DND-41 (cell line): Measurements from ENCODE around the gene SYNJ1.
A peak's percentile ranks its signal among the peaks of the same experiment; 100 is the strongest.
"Not testable (repeated sequence)": the region's sequence is repeated elsewhere in the genome, so short reads cannot be mapped to it uniquely, and the experiment has no call there.

Experiments used
- ATAC-seq: fragments of 200-7000 bp; cut with Tn5 transposase; 3 replicates; pipeline ENCODE4 v1.9.1; 2021; ENCODE audit warnings: low read depth; ENCODE audit not compliant: insufficient read depth
- DNase-seq: peaks from one replicate; pipeline ENCODE4 v3.0.0-alpha.2; 2020
- H2AFZ ChIP-seq: 2 replicates; pipeline ENCODE4 v1.6.0; 2012; ENCODE audit warnings: low read depth, low read length
- H3K27ac ChIP-seq: 2 replicates; pipeline ENCODE4 v1.5.1; 2012; ENCODE audit warnings: low read length, inconsistent platforms
- H3K27me3 ChIP-seq: fragments of 200-600 bp; sonication (generic); 2 replicates; pipeline ENCODE4 v1.6.0; 2012; ENCODE audit warnings: low read length, mild to moderate bottlenecking, inconsistent platforms; ENCODE audit not compliant: insufficient read depth, poor library complexity
- H3K36me3 ChIP-seq: 2 replicates; pipeline ENCODE4 v1.5.1; 2012; ENCODE audit warnings: low read length, inconsistent platforms; ENCODE audit not compliant: insufficient read depth
- H3K4me1 ChIP-seq: 2 replicates; pipeline ENCODE4 v1.5.1; 2012; ENCODE audit warnings: mild to moderate bottlenecking, low read length; ENCODE audit not compliant: insufficient read depth
- H3K4me2 ChIP-seq: 2 replicates; pipeline ENCODE4 v1.6.0; 2012; ENCODE audit warnings: mild to moderate bottlenecking, moderate library complexity, low read length, inconsistent platforms; ENCODE audit not compliant: insufficient read depth
- H3K4me3 ChIP-seq, 2 experiments: fragments of 200-600 bp in 1 of 2; shearing (Covaris generic) in 1 of 2; 2 replicates each; pipeline ENCODE4 v1.5.1; 2012 to 2016; ENCODE audit warnings: inconsistent platforms in 2 of 2, low read length in 2 of 2, mild to moderate bottlenecking in 2 of 2, low read depth in 1 of 2, moderate library complexity in 1 of 2
- H3K79me2 ChIP-seq: 2 replicates; pipeline ENCODE4 v1.6.0; 2012; ENCODE audit warnings: low read length, inconsistent platforms; ENCODE audit not compliant: insufficient read depth
- H3K9ac ChIP-seq: 2 replicates; pipeline ENCODE4 v1.6.0; 2012; ENCODE audit warnings: low read depth, mild to moderate bottlenecking, inconsistent platforms, low read length, moderate library complexity
- H3K9me3 ChIP-seq: 2 replicates; pipeline ENCODE4 v1.5.1; 2012; ENCODE audit warnings: low read length, moderate library complexity, mild to moderate bottlenecking, inconsistent platforms; ENCODE audit not compliant: insufficient read depth, severe bottlenecking
- H4K20me1 ChIP-seq: 2 replicates; pipeline ENCODE4 v1.6.0; 2012; ENCODE audit warnings: low read length; ENCODE audit not compliant: insufficient read depth
- EZH2 ChIP-seq: IDR thresholded peaks from 3 replicates; pipeline ENCODE4 v1.6.1; 2012; ENCODE audit warnings: borderline replicate concordance, low read depth, mild to moderate bottlenecking, moderate library complexity, low read length, inconsistent platforms; ENCODE audit not compliant: severe bottlenecking
- TF ChIP-seq, protein P1 (sequence below): IDR thresholded peaks from 2 replicates; pipeline ENCODE4 v1.5.1; 2012; ENCODE audit warnings: borderline replicate concordance, low read length, moderate library complexity, mild to moderate bottlenecking; ENCODE audit not compliant: poor library complexity, severe bottlenecking; ENCODE audit errors: extremely low read depth

SYNJ1 gene

DNA sequence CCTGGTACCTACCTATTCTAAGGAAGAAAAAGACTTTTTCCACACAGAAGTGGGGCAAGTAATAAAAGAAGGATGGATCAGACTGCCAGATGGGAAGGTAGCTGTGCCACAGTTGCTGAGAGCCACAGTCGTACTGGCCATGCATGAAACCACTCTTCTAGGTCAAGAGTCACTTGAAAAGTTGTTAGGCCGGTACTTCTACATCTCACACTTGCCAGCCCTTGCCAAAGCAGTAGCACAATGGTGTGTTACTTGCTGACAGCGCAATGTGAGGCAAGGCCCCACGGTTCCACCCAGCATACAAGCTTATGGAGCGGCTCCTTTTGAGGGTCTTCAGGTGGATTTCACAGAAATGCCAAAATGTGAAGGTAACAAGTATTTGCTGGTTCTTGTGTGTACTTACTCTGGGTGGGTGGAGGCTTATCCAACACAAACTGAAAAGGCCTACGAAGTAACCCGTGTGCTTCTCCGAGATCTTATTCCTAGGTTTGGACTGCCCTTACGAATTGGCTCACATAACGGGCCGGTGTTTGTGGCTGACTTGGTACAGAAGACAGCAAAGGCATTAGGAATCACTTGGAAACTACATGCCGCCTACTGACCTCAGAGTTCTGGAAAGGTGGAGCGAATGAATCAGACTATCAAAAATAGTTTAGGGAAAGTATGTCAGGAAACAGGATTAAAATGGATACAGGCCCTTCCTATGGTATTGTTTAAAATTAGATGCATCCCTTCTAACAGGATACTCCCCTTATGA, 66.6 kb downstream of the SYNJ1 start:
- H4K20me1 ChIP-seq, H3K4me3 ChIP-seq, H3K4me1 ChIP-seq, H3K27me3 ChIP-seq, H3K27ac ChIP-seq, ATAC-seq, H2AFZ ChIP-seq, DNase-seq, H3K79me2 ChIP-seq, H3K9ac ChIP-seq, H3K4me2 ChIP-seq: not testable (repeated sequence)
- Histone ChIP-seq H3K36me3 (peaks cover 78% of the 10 kb centered on the region), H3K9me3 (peaks cover 32% of the 10 kb centered on the region)

- ATAC-seq: no peak
- no peaks in the 10 kb centered on the region for H4K20me1 ChIP-seq
- no peak overlapping the region for H3K27ac ChIP-seq
- peaks cover 64% of the 10 kb centered on the region for H3K36me3 ChIP-seq
- no peak for DNase-seq
- no peak overlapping the region for H3K9ac ChIP-seq
- H3K9me3 ChIP-seq: peaks cover 9% of the 10 kb centered on the region
- H3K79me2 ChIP-seq: no peaks in the 10 kb centered on the region
- no peak overlapping the region for H3K4me3 ChIP-seq
- no peaks in the 10 kb centered on the region for H3K4me1 ChIP-seq
- H3K4me2 ChIP-seq: no peak overlapping the region
- TF ChIP-seq, protein P1, sequence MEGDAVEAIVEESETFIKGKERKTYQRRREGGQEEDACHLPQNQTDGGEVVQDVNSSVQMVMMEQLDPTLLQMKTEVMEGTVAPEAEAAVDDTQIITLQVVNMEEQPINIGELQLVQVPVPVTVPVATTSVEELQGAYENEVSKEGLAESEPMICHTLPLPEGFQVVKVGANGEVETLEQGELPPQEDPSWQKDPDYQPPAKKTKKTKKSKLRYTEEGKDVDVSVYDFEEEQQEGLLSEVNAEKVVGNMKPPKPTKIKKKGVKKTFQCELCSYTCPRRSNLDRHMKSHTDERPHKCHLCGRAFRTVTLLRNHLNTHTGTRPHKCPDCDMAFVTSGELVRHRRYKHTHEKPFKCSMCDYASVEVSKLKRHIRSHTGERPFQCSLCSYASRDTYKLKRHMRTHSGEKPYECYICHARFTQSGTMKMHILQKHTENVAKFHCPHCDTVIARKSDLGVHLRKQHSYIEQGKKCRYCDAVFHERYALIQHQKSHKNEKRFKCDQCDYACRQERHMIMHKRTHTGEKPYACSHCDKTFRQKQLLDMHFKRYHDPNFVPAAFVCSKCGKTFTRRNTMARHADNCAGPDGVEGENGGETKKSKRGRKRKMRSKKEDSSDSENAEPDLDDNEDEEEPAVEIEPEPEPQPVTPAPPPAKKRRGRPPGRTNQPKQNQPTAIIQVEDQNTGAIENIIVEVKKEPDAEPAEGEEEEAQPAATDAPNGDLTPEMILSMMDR: no peak
- no peak for TF ChIP-seq EZH2
- no peak overlapping the region for H2AFZ ChIP-seq
- H3K27me3 ChIP-seq: no peaks in the 10 kb centered on the region
These were observed 69.3 kb downstream of the SYNJ1 start for GRCh38 chr21:32658524-32658923.

- H3K27ac ChIP-seq: no peak overlapping the region
- peak; percentile 20 for DNase-seq
- TF ChIP-seq EZH2: no peak
- TF ChIP-seq, protein P1: peak; percentile 72
These were observed 74.4 kb downstream of the SYNJ1 start for GRCh38 chr21:32653326-32653901.

DNA sequence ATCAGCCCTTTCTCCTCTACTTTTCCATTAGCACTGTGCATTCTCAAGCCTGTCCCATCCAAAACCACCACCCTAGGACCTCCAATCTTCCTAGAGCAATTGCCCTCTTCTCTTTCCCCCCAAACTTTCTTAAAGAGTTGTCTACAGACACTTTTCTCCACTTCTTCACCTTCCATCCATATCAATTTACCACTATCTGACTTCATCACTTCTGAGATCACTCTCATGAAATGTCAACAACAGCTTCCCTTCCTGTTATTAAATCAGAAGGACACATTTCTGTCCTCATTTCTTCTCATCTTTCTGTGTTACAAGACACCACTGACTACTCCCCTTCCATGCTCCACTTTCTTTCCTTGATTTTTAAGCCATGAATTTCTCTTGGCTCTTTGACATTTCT, 79.6 kb downstream of the SYNJ1 start:
- TF ChIP-seq, protein P1: no peak
- no peak for TF ChIP-seq EZH2

More at GRCh38 chr21:32653326-32653901, 74.4 kb downstream of the SYNJ1 start:
- Histone ChIP-seq H3K27me3 (no peaks in the 10 kb centered on the region), H2AFZ (no peak overlapping the region), H3K4me3 (no peak overlapping the region), H4K20me1 (no peaks in the 10 kb centered on the region), H3K79me2 (no peaks in the 10 kb centered on the region), H3K4me1 (no peaks in the 10 kb centered on the region), H3K9me3 (peaks cover 5% of the 10 kb centered on the region), H3K36me3 (peaks cover 30% of the 10 kb centered on the region), H3K9ac (no peak overlapping the region), H3K4me2 (no peak overlapping the region)
- ATAC-seq: peak; percentile 69; the same call in 2 of the 3 replicates

More for the DNA sequence above, 79.6 kb downstream of the SYNJ1 start:
- ATAC-seq (no peak), DNase-seq (no peak)
- Histone ChIP-seq H3K36me3 (peaks cover 14% of the 10 kb centered on the region; the same call in 1 of the 2 replicates), H3K27ac (no peak overlapping the region), H3K79me2 (no peaks in the 10 kb centered on the region), H3K4me2 (no peak overlapping the region), H3K4me3 (no peak overlapping the region), H3K9me3 (no peaks in the 10 kb centered on the region), H3K9ac (no peak overlapping the region), H2AFZ (no peak overlapping the region), H3K4me1 (no peaks in the 10 kb centered on the region), H4K20me1 (no peaks in the 10 kb centered on the region), H3K27me3 (no peaks in the 10 kb centered on the region)
